Erythroblast (primary cell): Measurements from ENCODE around the gene SETDB1.

Source experiments
- GATA1 ChIP-seq: IDR thresholded peaks from 2 replicates; pipeline ENCODE4 v1.6.1; 2011; ENCODE audit warnings: low read depth, mild to moderate bottlenecking, control low read depth, low read length, moderate library complexity
- POLR2A ChIP-seq: IDR thresholded peaks from 2 replicates; pipeline ENCODE4 v1.6.1; 2011; ENCODE audit warnings: mild to moderate bottlenecking, low read length

DNA sequence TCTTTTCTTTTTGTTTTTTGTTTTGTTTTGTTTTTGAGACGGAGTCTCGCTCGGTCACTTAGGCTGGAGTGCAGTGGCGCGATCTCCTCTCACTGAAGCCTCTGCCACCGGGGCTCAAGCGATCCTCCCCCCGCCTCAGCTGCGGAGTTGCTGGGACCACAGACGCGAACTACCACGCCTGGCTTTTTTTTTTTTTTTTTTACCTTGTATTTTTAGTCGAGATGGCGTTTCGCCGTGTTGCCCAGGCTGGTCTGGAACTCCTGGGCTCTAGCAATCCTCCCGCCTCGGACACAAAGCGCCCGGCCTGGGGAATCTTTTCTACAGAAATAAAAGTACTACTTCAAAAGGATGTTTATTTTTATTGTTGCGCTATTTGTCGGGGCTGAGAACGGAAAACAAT lies 1.1 kb upstream of the SETDB1 start:
- TF ChIP-seq POLR2A (no peak), GATA1 (no peak)
